NT2/D1 (cell line): ENCODE data around the gene RPL37.
"Not testable (repeated sequence)": the region's sequence is repeated elsewhere in the genome, so short reads cannot be mapped to it uniquely, and the experiment has no call there.

ENCODE experiments used
- YY1 ChIP-seq: IDR thresholded peaks from 2 replicates; pipeline ENCODE4 v1.6.1; 2011; ENCODE audit not compliant: insufficient read length, insufficient read depth
- ZNF274 ChIP-seq: IDR thresholded peaks from 2 replicates; pipeline ENCODE4 v1.6.1; 2011; ENCODE audit warnings: mild to moderate bottlenecking, low read depth, low read length

- TF ChIP-seq YY1, ZNF274: not testable (repeated sequence)
These were observed 37.2 kb upstream of the RPL37 start for GRCh38 chr5:40872253-40872652.
